Suprapubic skin (tissue), 4 donors: ENCODE results near the gene MAPK14.

Experiments used
- CTCF ChIP-seq, 2 donors: fragments of 200-600 bp in 1 of 2; fragments of 450-650 bp in 1 of 2; sonication (generic) in 1 of 2; IDR thresholded peaks; one replicate each; pipeline ENCODE4 v1.5.1; 2016 to 2019; ENCODE audit warnings: antibody characterized with exemption in 2 of 2, mild to moderate bottlenecking in 1 of 2, moderate library complexity in 1 of 2
- EP300 ChIP-seq: sonication (generic); formaldehyde crosslinking; IDR thresholded peaks from one replicate; pipeline ENCODE4 v1.6.1; 2017; ENCODE audit warnings: antibody characterized with exemption
- POLR2A ChIP-seq, 2 donors: fragments of 450-650 bp; IDR thresholded peaks; one replicate each; pipeline ENCODE4 v1.6.1; 2017; ENCODE audit warnings: antibody characterized with exemption in 2 of 2, mild to moderate bottlenecking in 2 of 2, moderate library complexity in 2 of 2
- POLR2AphosphoS5 ChIP-seq, 3 donors: sonication (generic); formaldehyde crosslinking; IDR thresholded peaks; one replicate each; pipeline ENCODE4 v1.6.1; 2017; ENCODE audit warnings: antibody characterized with exemption in 3 of 3

- TF ChIP-seq CTCF (IDR thresholded peaks at IDR 0.05) = no peak
- no peak for TF ChIP-seq POLR2AphosphoS5 (IDR thresholded peaks at IDR 0.05)
- no peak for TF ChIP-seq EP300
- TF ChIP-seq POLR2A (IDR thresholded peaks at IDR 0.05) = no peak
These were observed 71.5 kb downstream of the MAPK14 start for GRCh38 chr6:36098920-36099647.
